Gastroesophageal sphincter (tissue), 3 donors: ENCODE data around the gene RND3.

ENCODE experiments used
- CTCF ChIP-seq, 4 experiments: fragments of 200-600 bp in 2 of 4; fragments of 450-650 bp in 2 of 4; sonication (generic) in 1 of 4; IDR thresholded peaks; one replicate each; pipeline ENCODE4 v1.5.1; 2017 to 2019; ENCODE audit warnings: antibody characterized with exemption in 4 of 4, mild to moderate bottlenecking in 2 of 4, moderate library complexity in 2 of 4
- EP300 ChIP-seq: sonication (generic); formaldehyde crosslinking; IDR thresholded peaks from one replicate; pipeline ENCODE4 v1.6.1; 2017; ENCODE audit warnings: antibody characterized with exemption, mild to moderate bottlenecking
- POLR2A ChIP-seq, 2 donors: fragments of 450-650 bp; IDR thresholded peaks; one replicate each; pipeline ENCODE4 v1.6.1; 2017; ENCODE audit warnings: antibody characterized with exemption in 2 of 2, mild to moderate bottlenecking in 2 of 2, moderate library complexity in 1 of 2
- POLR2AphosphoS5 ChIP-seq: sonication (generic); formaldehyde crosslinking; IDR thresholded peaks from one replicate; pipeline ENCODE4 v1.6.1; 2017; ENCODE audit warnings: antibody characterized with exemption

GRCh38 chr2:150421126-150421651 is 66.3 kb downstream of the RND3 start:
- no peak for TF ChIP-seq POLR2A (IDR thresholded peaks at IDR 0.05)
- TF ChIP-seq CTCF (IDR thresholded peaks at IDR 0.05): no peak
- TF ChIP-seq POLR2AphosphoS5: no peak
- TF ChIP-seq EP300: no peak
